ENCODE measurements around the gene ATXN1L.

DNA sequence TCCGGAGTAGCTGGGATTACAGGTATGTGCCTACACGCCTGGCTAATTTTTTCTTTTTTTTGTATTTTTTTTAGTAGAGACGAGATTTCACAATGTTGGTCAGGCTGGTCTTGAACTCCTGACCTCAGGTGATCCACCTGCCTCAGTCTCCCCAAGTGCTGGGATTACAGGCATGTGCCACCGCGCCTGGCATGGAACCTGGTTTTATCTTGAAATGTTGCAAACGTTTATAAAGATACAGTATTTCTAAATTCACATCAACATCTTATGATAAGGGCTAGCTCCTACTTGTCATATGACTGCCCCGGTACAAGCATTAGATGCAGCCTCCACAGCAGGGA is 48.1 kb downstream of the ATXN1L start:
- TF ChIP-seq MAX (IDR thresholded peaks at IDR 0.05) (no peak), CTCF (IDR thresholded peaks at IDR 0.05; ENCODE audit: low read depth, low read length, missing input control) (no peak), YY1 (IDR thresholded peaks at IDR 0.05) (no peak), REST (IDR thresholded peaks at IDR 0.05) (no peak), EGR1 (IDR thresholded peaks at IDR 0.05; ENCODE audit: low read depth in 2 of 2) (no peak), SP1 (IDR thresholded peaks at IDR 0.05) (no peak)
